GM23248 (cell line): ENCODE data around the gene CCDC170. TPM values are rescaled to one million over a fixed set of nuclear protein-coding genes. Genes with fewer than 3 reads are reported as not detected.

Experiments used
- DNase-seq: peaks from one replicate; pipeline ENCODE4 v3.0.0-alpha.2; 2015
- H2AFZ ChIP-seq: fragments of 200-600 bp; sonication (generic); 2 replicates; pipeline ENCODE4 v1.6.1; 2016; ENCODE audit warnings: antibody characterized with exemption
- H3F3A ChIP-seq: fragments of 200-600 bp; sonication (generic); 2 replicates; pipeline ENCODE4 v1.6.1; 2016; ENCODE audit warnings: mild to moderate bottlenecking, antibody characterized with exemption, mixed run types; ENCODE audit not compliant: insufficient read depth
- H3K27ac ChIP-seq: fragments of 200-600 bp; sonication (generic); 2 replicates; pipeline ENCODE4 v1.5.1; 2016; ENCODE audit warnings: mild to moderate bottlenecking
- H3K27me3 ChIP-seq: fragments of 200-600 bp; sonication (generic); replicated peaks from 2 replicates; pipeline ENCODE4 v1.6.1; 2016; ENCODE audit warnings: mild to moderate bottlenecking; ENCODE audit not compliant: insufficient read depth
- H3K36me3 ChIP-seq: fragments of 200-600 bp; sonication (generic); 2 replicates; pipeline ENCODE4 v1.6.1; 2016; ENCODE audit warnings: low read depth, mild to moderate bottlenecking
- H3K4me1 ChIP-seq: fragments of 200-600 bp; sonication (generic); 2 replicates; pipeline ENCODE4 v1.6.1; 2016; ENCODE audit warnings: mild to moderate bottlenecking; ENCODE audit not compliant: insufficient read depth
- H3K4me2 ChIP-seq: fragments of 200-600 bp; sonication (generic); one replicate; pipeline ENCODE4 v1.6.1; 2016; ENCODE audit warnings: mild to moderate bottlenecking; ENCODE audit not compliant: unreplicated experiment
- H3K4me3 ChIP-seq: fragments of 200-600 bp; sonication (generic); 2 replicates; pipeline ENCODE4 v1.5.1; 2016; ENCODE audit warnings: mild to moderate bottlenecking
- H3K79me2 ChIP-seq: fragments of 200-600 bp; sonication (generic); 2 replicates; pipeline ENCODE4 v1.6.1; 2016; ENCODE audit warnings: mild to moderate bottlenecking; ENCODE audit not compliant: insufficient read depth
- H3K9ac ChIP-seq: fragments of 200-600 bp; sonication (generic); 2 replicates; pipeline ENCODE4 v1.6.1; 2016; ENCODE audit warnings: mild to moderate bottlenecking
- H3K9me2 ChIP-seq: fragments of 200-600 bp; sonication (generic); 2 replicates; pipeline ENCODE4 v1.6.1; 2016; ENCODE audit warnings: mixed run types, mild to moderate bottlenecking, moderate library complexity; ENCODE audit not compliant: insufficient read depth
- H3K9me3 ChIP-seq: fragments of 200-600 bp; sonication (generic); one replicate; pipeline ENCODE4 v1.6.1; 2017; ENCODE audit warnings: low read depth
- H4K20me1 ChIP-seq: fragments of 200-600 bp; sonication (generic); 2 replicates; pipeline ENCODE4 v1.6.0; 2016; ENCODE audit not compliant: insufficient read depth
- EZH2 ChIP-seq: fragments of 200-600 bp; sonication (generic); IDR thresholded peaks from 2 replicates; pipeline ENCODE4 v1.6.1; 2018; ENCODE audit warnings: antibody characterized with exemption, mild to moderate bottlenecking; ENCODE audit not compliant: insufficient read depth, poor library complexity, severe bottlenecking
- EZH2phosphoT487 ChIP-seq: fragments of 200-600 bp; sonication (generic); IDR thresholded peaks from 2 replicates; pipeline ENCODE4 v1.6.1; 2018; ENCODE audit warnings: antibody characterized with exemption, moderate library complexity, mild to moderate bottlenecking, low read depth; ENCODE audit not compliant: insufficient read depth
- WGBS, 2 experiments: methylation state at CpG; one replicate each; pipeline ENCODE4 v1.1.6; 2015 to 2017; ENCODE audit warnings: low lambda C conversion rate in 2 of 2, low coverage in 1 of 2; ENCODE audit errors: missing lambda C conversion rate in 2 of 2; 5-methylcytosine and 5-hydroxymethylcytosine counted together
- in situ Hi-C: fragments of 300-500 bp; cut with MboI; formaldehyde crosslinking; loops from 2 replicates; pipeline ENCODE4 v1.15.0; 2020
- polyA plus RNA-seq: library from polyadenylated mRNA; unstranded; fragments of >200 nt; fragmentation: Nextera tagmentation; extraction: Ambion mirVana; gene quantifications from 2 replicates; pipeline ENCODE4 v1.2.1, GENCODE V29; 2016
- total RNA-seq: library from RNA; depleted of rRNA; stranded (reverse); fragments of >200 nt; shearing (Covaris generic); gene quantifications from 2 replicates; pipeline ENCODE4 v1.2.3, GENCODE V29; 2014

The CCDC170 gene
- total and polyA plus RNA-seq, 2 experiments from 2014 or later = 0.11 to 0.49 TPM

GRCh38 chr6:151585741-151586140, 91.9 kb downstream of the CCDC170 start:
- TF ChIP-seq EZH2phosphoT487 = no peak
- no peak for TF ChIP-seq EZH2
- in situ Hi-C loops = no loop called here
- 47 to 56% methylated on average over 2 of the region's 2 CpGs for WGBS, 2 experiments

GRCh38 chr6:151589667-151590066, 95.8 kb downstream of the CCDC170 start:
- H3K9me3 ChIP-seq = no peaks in the 10 kb centered on the region
- H3K4me1 ChIP-seq = no peaks in the 10 kb centered on the region
- peaks cover 3% of the 10 kb centered on the region; the same call in 1 of the 2 replicates for H3K9me2 ChIP-seq
- no peak overlapping the region for H3K9ac ChIP-seq
- H3K27ac ChIP-seq = no peak overlapping the region
- no peak overlapping the region for H3K4me3 ChIP-seq
- no peak overlapping the region for H2AFZ ChIP-seq
- DNase-seq = no peak
- H3K27me3 ChIP-seq = no peaks in the 10 kb centered on the region
- no peaks in the 10 kb centered on the region for H3K36me3 ChIP-seq
- in situ Hi-C loops = no loop called here
- TF ChIP-seq EZH2 = no peak
- no peak for TF ChIP-seq EZH2phosphoT487
- H3F3A ChIP-seq = no peaks in the 10 kb centered on the region
- H4K20me1 ChIP-seq = no peaks in the 10 kb centered on the region
- H3K79me2 ChIP-seq = no peaks in the 10 kb centered on the region
- 48 to 51% methylated on average over 6 of the region's 6 CpGs for WGBS, 2 experiments
- H3K4me2 ChIP-seq = no peak overlapping the region

More at GRCh38 chr6:151585741-151586140, 91.9 kb downstream of the CCDC170 start:
- Histone ChIP-seq H3K4me3 (no peak overlapping the region), H3K36me3 (no peaks in the 10 kb centered on the region), H3K9me3 (no peaks in the 10 kb centered on the region), H3K4me1 (no peaks in the 10 kb centered on the region), H3K9ac (no peak overlapping the region), H3K79me2 (no peaks in the 10 kb centered on the region), H4K20me1 (no peaks in the 10 kb centered on the region), H3K27ac (no peak overlapping the region), H3F3A (no peaks in the 10 kb centered on the region), H3K4me2 (no peak overlapping the region), H3K9me2 (peaks cover 3% of the 10 kb centered on the region; the same call in 1 of the 2 replicates), H3K27me3 (no peaks in the 10 kb centered on the region), H2AFZ (no peak overlapping the region)
- DNase-seq = no peak

- no peaks in the 10 kb centered on the region for H3K79me2 ChIP-seq
- H3K4me1 ChIP-seq = no peaks in the 10 kb centered on the region
- 42 to 57% methylated on average over 2 of the region's 2 CpGs for WGBS, 2 experiments
- TF ChIP-seq EZH2 (no peak), EZH2phosphoT487 (no peak)
- in situ Hi-C loops = no loop called here
- no peaks in the 10 kb centered on the region for H4K20me1 ChIP-seq
- no peak overlapping the region for H2AFZ ChIP-seq
- no peaks in the 10 kb centered on the region for H3K9me2 ChIP-seq
- H3F3A ChIP-seq = no peaks in the 10 kb centered on the region
- no peaks in the 10 kb centered on the region for H3K27me3 ChIP-seq
- DNase-seq = no peak
- no peak overlapping the region for H3K4me2 ChIP-seq
- H3K27ac ChIP-seq = no peak overlapping the region
- no peak overlapping the region for H3K4me3 ChIP-seq
- no peak overlapping the region for H3K9ac ChIP-seq
- no peaks in the 10 kb centered on the region for H3K9me3 ChIP-seq
- H3K36me3 ChIP-seq = no peaks in the 10 kb centered on the region
Observed at GRCh38 chr6:151590742-151591141, 96.9 kb downstream of the CCDC170 start.

GRCh38 chr6:151592449-151593159, 98.8 kb downstream of the CCDC170 start:
- no peak for TF ChIP-seq EZH2
- no peak for TF ChIP-seq EZH2phosphoT487
- in situ Hi-C loops = no loop called here
- WGBS, 2 experiments = 62 to 64% methylated on average over 9 of the region's 9 CpGs

More at GRCh38 chr6:151592449-151593159, 98.8 kb downstream of the CCDC170 start:
- no peaks in the 10 kb centered on the region for H3F3A ChIP-seq
- no peak overlapping the region for H3K4me2 ChIP-seq
- no peaks in the 10 kb centered on the region for H4K20me1 ChIP-seq
- no peak overlapping the region for H3K27ac ChIP-seq
- DNase-seq = no peak
- no peak overlapping the region for H3K9ac ChIP-seq
- no peaks in the 10 kb centered on the region for H3K9me2 ChIP-seq
- H2AFZ ChIP-seq = no peak overlapping the region
- H3K36me3 ChIP-seq = no peaks in the 10 kb centered on the region
- H3K4me3 ChIP-seq = no peak overlapping the region
- no peaks in the 10 kb centered on the region for H3K27me3 ChIP-seq
- no peaks in the 10 kb centered on the region for H3K79me2 ChIP-seq
- no peaks in the 10 kb centered on the region for H3K4me1 ChIP-seq
- no peaks in the 10 kb centered on the region for H3K9me3 ChIP-seq
